ENCODE data around the gene OR10G2.

GRCh38 chr14:21642683-21643082 is 7.9 kb upstream of the OR10G2 start:
- TF ChIP-seq POLR2AphosphoS5 (IDR thresholded peaks at IDR 0.05) = no peak
- no peak for TF ChIP-seq POLR2A (IDR thresholded peaks at IDR 0.05)
- no peak for TF ChIP-seq CTCF (IDR thresholded peaks at IDR 0.05)
- TF ChIP-seq EP300 (IDR thresholded peaks at IDR 0.05) = no peak
